KMS-11 (cell line): Measurements from ENCODE around the gene CCND2.

ENCODE experiments used
- H2AFZ ChIP-seq: fragments of 200-600 bp; sonication (generic); 2 replicates; pipeline ENCODE4 v1.6.1; 2016; ENCODE audit warnings: antibody characterized with exemption, mixed run types, low read depth
- H3K27ac ChIP-seq: fragments of 200-600 bp; sonication (generic); 2 replicates; pipeline ENCODE4 v1.6.1; 2016; ENCODE audit warnings: mild to moderate bottlenecking, mixed run types
- H3K27me3 ChIP-seq: fragments of 200-600 bp; sonication (generic); 2 replicates; pipeline ENCODE4 v1.6.1; 2017; ENCODE audit warnings: mild to moderate bottlenecking, low read depth, mixed run types, moderate library complexity; ENCODE audit not compliant: insufficient read depth
- H3K36me3 ChIP-seq: fragments of 200-600 bp; sonication (generic); 2 replicates; pipeline ENCODE4 v1.6.1; 2017; ENCODE audit warnings: mild to moderate bottlenecking, mixed run types; ENCODE audit not compliant: insufficient read depth
- H3K4me1 ChIP-seq: fragments of 200-600 bp; sonication (generic); 2 replicates; pipeline ENCODE4 v1.6.1; 2016; ENCODE audit warnings: mild to moderate bottlenecking, low read depth, mixed run types; ENCODE audit not compliant: poor library complexity, severe bottlenecking
- H3K4me2 ChIP-seq: fragments of 200-600 bp; sonication (generic); 2 replicates; pipeline ENCODE4 v1.7.0; 2016; ENCODE audit warnings: mild to moderate bottlenecking, mixed run types
- H3K4me3 ChIP-seq: fragments of 200-600 bp; sonication (generic); IDR thresholded peaks from 2 replicates; pipeline ENCODE4 v1.6.1; 2017; ENCODE audit warnings: low read depth, low read length, mixed read lengths; ENCODE audit not compliant: insufficient read depth
- H3K79me2 ChIP-seq: fragments of 200-600 bp; sonication (generic); 2 replicates; pipeline ENCODE4 v1.6.1; 2016; ENCODE audit warnings: low read depth, mixed run types; ENCODE audit not compliant: insufficient read depth
- H3K9ac ChIP-seq: fragments of 200-600 bp; sonication (generic); 2 replicates; pipeline ENCODE4 v1.6.1; 2016; ENCODE audit warnings: mild to moderate bottlenecking, mixed run types
- H4K20me1 ChIP-seq: fragments of 200-600 bp; sonication (generic); 2 replicates; pipeline ENCODE4 v1.6.1; 2016; ENCODE audit warnings: mild to moderate bottlenecking, mixed run types; ENCODE audit not compliant: insufficient read depth
- TF ChIP-seq, protein P1 (sequence below): fragments of 200-600 bp; sonication (generic); conservative IDR thresholded peaks from 2 replicates; pipeline ENCODE4 v1.6.1; 2017; ENCODE audit warnings: low read depth, mild to moderate bottlenecking, antibody characterized with exemption, low read length, moderate library complexity, mixed read lengths

Gene CCND2

GRCh38 chr12:4250691-4251090 lies 22.9 kb upstream of the CCND2 start:
- Histone ChIP-seq H3K4me3 (no peak overlapping the region), H3K36me3 (no peaks in the 10 kb centered on the region), H3K4me1 (peaks cover 14% of the 10 kb centered on the region), H3K4me2 (no peak overlapping the region), H4K20me1 (no peaks in the 10 kb centered on the region), H3K27ac (no peak overlapping the region), H2AFZ (no peak overlapping the region), H3K27me3 (no peaks in the 10 kb centered on the region), H3K9ac (no peak overlapping the region), H3K79me2 (no peaks in the 10 kb centered on the region)
- TF ChIP-seq, protein P1, sequence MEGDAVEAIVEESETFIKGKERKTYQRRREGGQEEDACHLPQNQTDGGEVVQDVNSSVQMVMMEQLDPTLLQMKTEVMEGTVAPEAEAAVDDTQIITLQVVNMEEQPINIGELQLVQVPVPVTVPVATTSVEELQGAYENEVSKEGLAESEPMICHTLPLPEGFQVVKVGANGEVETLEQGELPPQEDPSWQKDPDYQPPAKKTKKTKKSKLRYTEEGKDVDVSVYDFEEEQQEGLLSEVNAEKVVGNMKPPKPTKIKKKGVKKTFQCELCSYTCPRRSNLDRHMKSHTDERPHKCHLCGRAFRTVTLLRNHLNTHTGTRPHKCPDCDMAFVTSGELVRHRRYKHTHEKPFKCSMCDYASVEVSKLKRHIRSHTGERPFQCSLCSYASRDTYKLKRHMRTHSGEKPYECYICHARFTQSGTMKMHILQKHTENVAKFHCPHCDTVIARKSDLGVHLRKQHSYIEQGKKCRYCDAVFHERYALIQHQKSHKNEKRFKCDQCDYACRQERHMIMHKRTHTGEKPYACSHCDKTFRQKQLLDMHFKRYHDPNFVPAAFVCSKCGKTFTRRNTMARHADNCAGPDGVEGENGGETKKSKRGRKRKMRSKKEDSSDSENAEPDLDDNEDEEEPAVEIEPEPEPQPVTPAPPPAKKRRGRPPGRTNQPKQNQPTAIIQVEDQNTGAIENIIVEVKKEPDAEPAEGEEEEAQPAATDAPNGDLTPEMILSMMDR, result no peak

DNA sequence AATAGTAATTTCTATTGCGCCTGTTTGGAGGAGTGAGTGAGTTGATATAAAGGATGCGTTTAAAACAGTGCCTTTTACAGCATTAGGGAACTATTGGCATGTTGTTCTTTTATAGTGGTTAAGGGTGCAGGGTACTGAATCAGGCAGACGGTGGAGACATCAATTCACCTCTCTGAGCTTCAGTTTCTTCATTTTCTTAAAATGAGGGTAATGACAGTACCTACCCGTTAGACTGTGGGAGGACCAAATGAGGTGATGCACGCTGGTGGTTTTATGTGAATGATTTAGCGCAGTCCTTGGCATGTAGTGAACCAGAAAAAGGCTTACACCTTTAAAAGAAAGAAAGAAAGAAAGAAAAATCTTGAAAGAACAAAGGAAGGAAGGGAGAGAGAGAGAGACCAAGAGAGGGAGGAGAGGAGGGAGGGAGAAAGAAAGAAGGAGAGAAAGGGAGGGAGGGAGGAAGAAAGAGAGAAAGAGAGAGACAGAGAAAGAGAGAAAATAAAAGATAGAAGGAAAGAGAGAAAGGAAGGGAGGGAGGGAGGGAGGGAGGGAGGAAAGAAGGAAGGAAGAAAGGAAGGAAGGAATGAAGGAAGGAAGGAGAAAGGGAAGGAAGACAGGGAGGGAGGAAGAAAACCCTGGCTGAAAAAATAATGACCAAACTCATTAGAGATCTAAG lies 22.2 kb upstream of the CCND2 start:
- TF ChIP-seq, protein P1, result no peak
- no peaks in the 10 kb centered on the region for H3K27me3 ChIP-seq

DNA sequence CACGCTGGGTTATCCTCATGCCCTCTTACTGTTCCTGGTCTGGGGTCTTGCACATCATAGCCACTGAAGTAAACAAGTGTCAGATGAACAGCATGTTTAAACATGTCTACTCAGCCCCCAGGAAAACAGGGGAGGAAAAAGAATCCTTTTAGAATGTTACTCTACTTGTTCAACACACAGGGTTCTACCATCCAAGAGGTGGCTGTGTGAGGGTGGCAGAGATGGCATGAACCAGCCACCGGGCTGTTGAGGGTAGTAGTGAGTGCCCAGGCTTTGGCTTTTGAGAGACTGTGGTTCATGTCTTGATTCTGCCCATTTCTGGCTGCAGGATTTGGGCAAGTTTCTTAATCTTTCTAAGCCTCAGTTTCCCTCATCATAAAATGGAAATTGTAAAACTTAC lies 21.6 kb upstream of the CCND2 start:
- no peak overlapping the region for H3K4me3 ChIP-seq
- TF ChIP-seq, protein P1, result no peak
- peaks cover 2% of the 10 kb centered on the region for H3K4me1 ChIP-seq
- H4K20me1 ChIP-seq, result no peaks in the 10 kb centered on the region
- H3K27ac ChIP-seq, result no peak overlapping the region
- no peaks in the 10 kb centered on the region for H3K36me3 ChIP-seq
- no peak overlapping the region for H2AFZ ChIP-seq
- no peaks in the 10 kb centered on the region for H3K79me2 ChIP-seq
- H3K4me2 ChIP-seq, result no peak overlapping the region
- H3K27me3 ChIP-seq, result no peaks in the 10 kb centered on the region
- H3K9ac ChIP-seq, result no peak overlapping the region

More for the DNA sequence above, 22.2 kb upstream of the CCND2 start:
- no peak overlapping the region for H2AFZ ChIP-seq
- H3K4me3 ChIP-seq, result no peak overlapping the region
- H3K27ac ChIP-seq, result no peak overlapping the region
- peaks cover 8% of the 10 kb centered on the region for H3K4me1 ChIP-seq
- no peak overlapping the region for H3K9ac ChIP-seq
- H4K20me1 ChIP-seq, result no peaks in the 10 kb centered on the region
- H3K36me3 ChIP-seq, result no peaks in the 10 kb centered on the region
- H3K4me2 ChIP-seq, result no peak overlapping the region
- H3K79me2 ChIP-seq, result no peaks in the 10 kb centered on the region

- no peaks in the 10 kb centered on the region for H4K20me1 ChIP-seq
- no peaks in the 10 kb centered on the region for H3K79me2 ChIP-seq
- no peak overlapping the region for H3K4me3 ChIP-seq
- H3K4me1 ChIP-seq, result no peaks in the 10 kb centered on the region
- no peaks in the 10 kb centered on the region for H3K27me3 ChIP-seq
- H3K36me3 ChIP-seq, result no peaks in the 10 kb centered on the region
- no peak overlapping the region for H2AFZ ChIP-seq
- no peak overlapping the region for H3K9ac ChIP-seq
- H3K4me2 ChIP-seq, result no peak overlapping the region
- TF ChIP-seq, protein P1, result no peak
- no peak overlapping the region for H3K27ac ChIP-seq
Measured at GRCh38 chr12:4252601-4253000, 21.0 kb upstream of the CCND2 start.
